Adrenal gland (tissue), 5 donors: ENCODE data around the gene ZNF593OS.

Experiments used
- POLR2A ChIP-seq, 2 donors: fragments of 450-650 bp; IDR thresholded peaks; one replicate each; pipeline ENCODE4 v1.6.1; 2017; ENCODE audit warnings: antibody characterized with exemption in 2 of 2, mild to moderate bottlenecking in 2 of 2, moderate library complexity in 1 of 2
- TF ChIP-seq, protein P1 (sequence below), 6 experiments: fragments of 450-650 bp in 4 of 6; fragments of 200-600 bp in 2 of 6; sonication (generic) in 1 of 6; IDR thresholded peaks; 1 replicate in 5 of 6; 2 replicates in 1 of 6; pipeline versions ENCODE4 v1.5.1 to v1.8.0; 2016 to 2021; ENCODE audit warnings: antibody characterized with exemption in 6 of 6, mild to moderate bottlenecking in 2 of 6, moderate library complexity in 1 of 6
- donor health status: DM: no; HTN: no; CAD: no.

DNA sequence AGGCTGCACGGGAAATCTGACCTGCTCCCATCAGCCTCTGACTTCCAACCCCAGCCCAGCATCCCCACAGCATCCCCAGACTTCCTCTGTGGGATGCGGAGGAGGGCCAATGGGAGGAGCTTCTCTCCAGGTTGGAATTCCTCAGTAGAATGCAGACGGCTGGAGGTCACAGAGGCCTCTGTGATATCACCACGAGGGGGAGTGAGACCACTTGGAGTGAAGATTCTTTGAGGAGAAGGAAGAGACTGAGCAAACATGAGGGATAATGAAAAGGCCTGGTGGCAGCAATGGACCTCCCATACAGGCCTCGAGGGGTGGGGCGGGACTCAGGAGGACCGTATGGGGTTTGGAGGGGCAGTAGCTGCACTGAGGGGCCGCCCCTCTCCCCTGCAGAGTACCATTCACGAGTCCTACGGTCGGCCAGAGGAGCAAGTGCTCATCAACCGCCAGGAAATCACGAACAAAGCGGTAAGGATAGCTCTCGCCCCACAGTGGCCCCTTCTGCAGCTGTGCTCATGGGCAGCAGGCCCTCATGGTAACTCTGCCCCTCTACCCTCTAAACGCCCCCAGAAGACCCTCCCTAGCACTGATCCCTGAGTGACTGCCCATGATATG, 18.8 kb upstream of the ZNF593OS start, which contains the start of gene CATSPER4:
- TF ChIP-seq, protein P1, sequence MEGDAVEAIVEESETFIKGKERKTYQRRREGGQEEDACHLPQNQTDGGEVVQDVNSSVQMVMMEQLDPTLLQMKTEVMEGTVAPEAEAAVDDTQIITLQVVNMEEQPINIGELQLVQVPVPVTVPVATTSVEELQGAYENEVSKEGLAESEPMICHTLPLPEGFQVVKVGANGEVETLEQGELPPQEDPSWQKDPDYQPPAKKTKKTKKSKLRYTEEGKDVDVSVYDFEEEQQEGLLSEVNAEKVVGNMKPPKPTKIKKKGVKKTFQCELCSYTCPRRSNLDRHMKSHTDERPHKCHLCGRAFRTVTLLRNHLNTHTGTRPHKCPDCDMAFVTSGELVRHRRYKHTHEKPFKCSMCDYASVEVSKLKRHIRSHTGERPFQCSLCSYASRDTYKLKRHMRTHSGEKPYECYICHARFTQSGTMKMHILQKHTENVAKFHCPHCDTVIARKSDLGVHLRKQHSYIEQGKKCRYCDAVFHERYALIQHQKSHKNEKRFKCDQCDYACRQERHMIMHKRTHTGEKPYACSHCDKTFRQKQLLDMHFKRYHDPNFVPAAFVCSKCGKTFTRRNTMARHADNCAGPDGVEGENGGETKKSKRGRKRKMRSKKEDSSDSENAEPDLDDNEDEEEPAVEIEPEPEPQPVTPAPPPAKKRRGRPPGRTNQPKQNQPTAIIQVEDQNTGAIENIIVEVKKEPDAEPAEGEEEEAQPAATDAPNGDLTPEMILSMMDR (IDR thresholded peaks at IDR 0.05), result no peak
- no peak for TF ChIP-seq POLR2A (IDR thresholded peaks at IDR 0.05)
